SK-N-DZ (cell line): ENCODE data around the gene ARHGAP15.
A peak's percentile ranks its signal among the peaks of the same experiment; 100 is the strongest.

Experiments used
- DNase-seq: peaks from one replicate; pipeline ENCODE4 v3.0.0-alpha.2; 2015; ENCODE audit warnings: low spot score

ARHGAP15 gene

DNA sequence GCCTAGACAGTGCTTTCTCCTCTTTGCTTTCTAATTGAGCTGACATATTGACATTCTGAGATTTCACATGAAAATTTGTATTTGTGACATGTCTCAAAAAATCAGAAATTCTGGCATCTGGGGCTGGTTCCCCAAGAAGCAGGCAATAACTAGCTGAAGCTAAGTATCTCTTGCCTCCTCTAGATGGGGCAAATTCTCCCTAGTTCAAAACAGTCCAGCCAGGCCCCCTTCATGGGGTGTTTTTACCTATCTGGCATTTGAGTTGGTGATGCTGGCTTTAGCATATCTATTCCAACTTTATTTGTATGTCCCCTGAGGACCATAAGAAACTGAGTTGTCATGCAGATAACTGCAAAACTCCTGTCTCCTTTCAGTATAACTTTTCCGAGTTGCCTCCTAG is 39.9 kb downstream of the ARHGAP15 start:
- no peak for DNase-seq

GRCh38 chr2:143171817-143172216 is 42.6 kb downstream of the ARHGAP15 start:
- peak; percentile 21 for DNase-seq

GRCh38 chr2:143175438-143175837 is 46.2 kb downstream of the ARHGAP15 start:
- no peak for DNase-seq

DNA sequence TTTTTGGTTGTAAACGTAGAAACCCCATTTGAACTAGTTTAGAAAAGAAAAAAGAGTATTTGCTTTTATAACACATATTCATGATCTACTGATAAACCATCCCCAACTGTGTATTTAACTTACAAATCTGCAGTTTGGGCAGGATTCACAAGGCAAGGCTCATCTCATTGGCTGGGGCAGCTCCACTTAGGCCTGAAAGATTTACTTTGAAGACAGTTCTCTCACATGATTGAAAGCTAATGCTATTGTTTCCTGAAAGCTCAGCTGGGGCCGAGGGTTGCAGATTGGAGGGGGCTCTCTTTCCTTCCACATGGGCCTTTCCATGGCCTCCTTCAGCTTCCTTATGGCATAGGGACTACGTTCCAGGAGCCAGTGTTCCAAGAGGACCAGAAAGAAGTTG is 47.4 kb downstream of the ARHGAP15 start:
- DNase-seq: no peak

DNA sequence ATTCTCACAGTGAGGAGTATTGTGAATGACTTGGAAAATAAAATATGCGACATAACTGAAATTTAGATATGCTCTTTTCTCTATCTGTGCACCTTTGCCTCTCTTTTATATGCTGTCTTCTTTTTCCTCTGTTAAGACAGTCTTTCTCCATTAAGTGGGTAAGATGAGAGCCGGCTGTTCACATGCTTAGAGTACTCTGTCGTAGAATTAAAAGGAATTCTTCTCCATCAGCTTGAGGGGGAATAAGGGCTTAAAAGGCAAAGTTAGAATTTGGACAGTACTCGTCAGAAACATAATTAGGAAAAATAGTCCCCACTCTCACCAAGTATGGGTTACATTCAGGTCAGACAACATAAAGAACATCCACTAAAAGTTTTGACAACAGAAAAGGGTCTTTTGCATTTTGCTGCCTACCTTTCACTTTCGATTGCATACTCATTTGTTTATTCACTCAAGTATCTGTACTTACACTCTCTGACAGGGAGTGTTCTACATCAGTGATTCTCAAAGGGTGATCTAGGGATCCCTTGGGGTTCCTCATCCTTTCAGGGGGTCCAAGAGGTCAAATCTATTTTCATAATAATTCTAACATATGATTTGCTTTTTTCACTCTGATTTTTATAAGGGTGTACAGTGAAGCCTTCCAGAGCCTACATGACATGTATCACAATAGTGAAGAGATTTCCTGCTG is 48.0 kb downstream of the ARHGAP15 start:
- DNase-seq: no peak

DNA sequence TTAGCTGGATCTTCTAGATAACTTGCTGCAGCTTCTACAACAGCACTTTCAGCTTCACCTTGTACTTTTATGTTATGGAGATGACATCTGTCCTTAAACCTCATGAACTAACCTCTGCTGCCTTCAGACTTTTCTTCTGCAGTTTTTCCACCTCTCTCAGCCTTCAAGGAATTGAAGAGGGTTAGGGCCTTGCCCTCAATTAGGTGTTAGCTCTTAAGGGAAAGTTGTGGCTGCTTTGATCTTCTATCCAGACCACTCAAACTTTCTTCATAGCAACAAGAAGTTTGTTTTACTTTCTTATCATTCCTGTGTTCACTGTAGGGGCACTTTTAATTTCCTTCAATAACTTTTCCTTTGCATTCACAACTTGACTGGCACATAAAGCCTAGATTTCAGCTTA is 52.3 kb downstream of the ARHGAP15 start:
- DNase-seq: no peak

DNA sequence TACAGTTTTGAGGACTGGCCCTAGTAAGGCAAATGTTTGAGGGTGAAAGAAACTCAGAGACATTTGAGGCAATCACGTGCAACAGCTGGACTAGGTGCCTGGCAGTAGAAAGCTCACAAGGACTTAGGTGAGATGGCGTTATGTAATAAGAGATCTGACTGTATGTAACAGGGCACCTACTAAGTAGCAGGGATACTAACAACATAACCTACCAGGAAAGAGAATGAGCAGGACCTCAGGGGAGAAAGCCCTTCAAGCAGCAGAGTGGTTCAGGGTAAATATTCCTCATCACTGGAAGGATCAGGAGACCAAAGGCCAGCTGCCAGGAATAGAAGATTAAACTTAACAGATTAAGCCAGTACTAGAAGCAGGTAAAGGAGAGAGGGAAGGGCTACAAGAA is 53.4 kb downstream of the ARHGAP15 start:
- no peak for DNase-seq

GRCh38 chr2:143183804-143184463 is 54.7 kb downstream of the ARHGAP15 start:
- no peak for DNase-seq

- DNase-seq: no peak
These were observed 57.7 kb downstream of the ARHGAP15 start for GRCh38 chr2:143186876-143187275.

DNA sequence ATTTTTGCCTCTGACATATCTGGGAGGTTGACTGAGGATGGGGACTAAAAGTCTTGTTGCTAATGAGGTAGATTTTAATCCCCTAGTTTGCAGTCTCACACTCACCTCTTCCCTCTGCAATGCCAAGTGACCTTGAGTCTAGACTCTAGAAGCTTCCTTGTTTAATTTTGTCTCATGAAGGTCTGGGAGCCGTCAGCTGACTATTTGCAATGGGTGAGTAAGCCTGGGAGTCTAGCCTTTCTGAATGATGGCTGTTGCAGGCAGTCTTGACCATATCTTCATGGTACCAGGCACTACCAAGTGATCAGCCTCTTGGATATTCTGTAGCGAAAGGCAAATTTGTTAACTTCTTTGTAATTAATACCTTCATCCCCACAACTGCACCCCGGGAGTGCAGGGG is 61.2 kb downstream of the ARHGAP15 start:
- DNase-seq: no peak

- DNase-seq: no peak
These were observed 62.9 kb downstream of the ARHGAP15 start for GRCh38 chr2:143192106-143192505.

GRCh38 chr2:143192716-143193115 is 63.5 kb downstream of the ARHGAP15 start:
- DNase-seq: no peak

- DNase-seq: no peak
These were observed 63.9 kb downstream of the ARHGAP15 start for GRCh38 chr2:143193121-143193520.

- no peak for DNase-seq
These were observed 66.3 kb downstream of the ARHGAP15 start for GRCh38 chr2:143195511-143195910.

GRCh38 chr2:143204062-143204461 is 74.8 kb downstream of the ARHGAP15 start:
- DNase-seq: no peak

GRCh38 chr2:143205106-143205764 is 76.0 kb downstream of the ARHGAP15 start:
- DNase-seq: no peak

GRCh38 chr2:143209570-143210445 is 80.6 kb downstream of the ARHGAP15 start:
- peak; percentile 10 for DNase-seq

- DNase-seq: no peak
These were observed 81.2 kb downstream of the ARHGAP15 start for GRCh38 chr2:143210446-143210819.

GRCh38 chr2:143217512-143218115 is 88.4 kb downstream of the ARHGAP15 start:
- DNase-seq: no peak

GRCh38 chr2:143218621-143219020 is 89.4 kb downstream of the ARHGAP15 start:
- DNase-seq: no peak

DNA sequence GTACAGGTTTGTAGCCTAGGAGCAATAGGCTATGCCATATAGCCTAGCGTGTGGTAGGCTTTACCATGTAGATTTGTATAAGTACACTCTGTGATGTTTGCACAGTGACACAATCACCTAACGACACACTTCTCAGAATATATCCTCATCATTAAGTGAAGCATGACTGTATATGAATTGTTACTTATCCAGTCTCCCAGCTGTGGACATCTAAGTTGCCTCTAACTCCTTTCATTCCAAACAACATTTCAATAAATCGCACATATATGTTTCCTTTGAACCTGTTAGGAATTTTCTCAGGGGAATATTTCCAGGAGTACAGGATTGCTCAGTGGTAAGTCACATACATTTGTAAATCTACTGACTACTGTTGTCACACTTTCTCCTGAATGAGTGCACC is 90.0 kb downstream of the ARHGAP15 start:
- no peak for DNase-seq

DNA sequence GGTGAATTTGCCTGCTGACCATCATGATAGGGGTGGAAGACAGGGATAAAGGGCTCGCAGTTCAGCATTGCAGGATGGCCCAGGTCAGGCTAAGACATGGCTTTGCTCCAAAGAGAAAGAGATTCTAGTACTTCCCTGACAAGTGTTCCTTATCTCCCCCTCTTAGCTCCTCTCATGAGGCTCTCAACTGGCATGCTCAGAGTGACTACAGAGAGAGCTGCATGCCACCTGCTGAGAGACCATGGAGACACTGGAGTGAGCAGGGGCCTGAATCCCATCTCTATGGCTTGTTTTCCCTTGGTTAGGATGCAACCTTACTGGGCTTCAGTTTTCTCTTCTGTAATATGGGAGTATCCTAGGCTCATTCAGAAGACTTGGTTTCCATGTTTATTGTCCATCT is 94.3 kb downstream of the ARHGAP15 start:
- no peak for DNase-seq
